ENCODE data around the gene MYCBP. TPM values are rescaled to one million over a fixed set of nuclear protein-coding genes. Genes with fewer than 3 reads are reported as not detected.
"Not testable (repeated sequence)": the region's sequence is repeated elsewhere in the genome, so short reads cannot be mapped to it uniquely, and the experiment has no call there.

Gene MYCBP
- total RNA-seq, 3 donors from 2014 or later = 9.1 to 36.1 (median 15.1) TPM

GRCh38 chr1:38915352-38915948, 42.3 kb upstream of the MYCBP start:
- no peak for TF ChIP-seq POLR2AphosphoS5 (IDR thresholded peaks at IDR 0.05)
- TF ChIP-seq CTCF (IDR thresholded peaks at IDR 0.05) = no peak
- no peak for TF ChIP-seq POLR2A (IDR thresholded peaks at IDR 0.05)
- intact Hi-C loops (cut with DNase I; ENCODE audit: low total_unique reads) = no loop called here
- Histone ChIP-seq H3K27me3 (no peaks in the 10 kb centered on the region), H3K36me3 (no peaks in the 10 kb centered on the region), H3K9me3 (no peaks in the 10 kb centered on the region), H3K4me3 (no peak overlapping the region), H3K4me1 (no peaks in the 10 kb centered on the region), H3K27ac (no peak overlapping the region)
- no peak for DNase-seq (ENCODE audit: low spot score in 2 of 2)

GRCh38 chr1:38914908-38915307, 41.8 kb upstream of the MYCBP start:
- DNase-seq (ENCODE audit: low spot score in 2 of 2); H3K27ac ChIP-seq; H3K9me3 ChIP-seq; H3K4me1 ChIP-seq; H3K4me3 ChIP-seq; H3K36me3 ChIP-seq; intact Hi-C loops (cut with DNase I; ENCODE audit: low total_unique reads); H3K27me3 ChIP-seq: not testable (repeated sequence)

GRCh38 chr1:38908821-38909220, 35.7 kb upstream of the MYCBP start:
- Histone ChIP-seq H3K27me3 (no peaks in the 10 kb centered on the region), H3K4me1 (no peaks in the 10 kb centered on the region), H3K27ac (no peak overlapping the region), H3K36me3 (no peaks in the 10 kb centered on the region), H3K9me3 (peaks cover 11 to 13% of the 10 kb centered on the region in 2 donors), H3K4me3 (no peak overlapping the region)
- TF ChIP-seq POLR2AphosphoS5 (IDR thresholded peaks at IDR 0.05) (no peak), CTCF (IDR thresholded peaks at IDR 0.05) (no peak), POLR2A (IDR thresholded peaks at IDR 0.05) (no peak)
- intact Hi-C loops (cut with DNase I; ENCODE audit: low total_unique reads) = loop anchor here (5.0 kb wide), 1 partner anchor 632 kb away; no protein-coding TSS in a partner anchor
- DNase-seq (ENCODE audit: low spot score in 2 of 2) = no peak

GRCh38 chr1:38905985-38906384, 32.8 kb upstream of the MYCBP start:
- H3K27me3 ChIP-seq = no peaks in the 10 kb centered on the region
- peaks cover 11 to 13% of the 10 kb centered on the region in 2 donors for H3K9me3 ChIP-seq
- H3K4me1 ChIP-seq = no peaks in the 10 kb centered on the region
- H3K27ac ChIP-seq = no peak overlapping the region
- no peaks in the 10 kb centered on the region for H3K36me3 ChIP-seq
- TF ChIP-seq POLR2AphosphoS5 (IDR thresholded peaks at IDR 0.05) (no peak), CTCF (IDR thresholded peaks at IDR 0.05) (no peak), POLR2A (IDR thresholded peaks at IDR 0.05) (no peak)
- no peak overlapping the region for H3K4me3 ChIP-seq
- intact Hi-C loops (cut with DNase I; ENCODE audit: low total_unique reads) = loop anchor here (5.0 kb wide), 1 partner anchor 629 kb away; no protein-coding TSS in a partner anchor
- no peak for DNase-seq (ENCODE audit: low spot score in 2 of 2)

- H3K27ac ChIP-seq = no peak overlapping the region
- TF ChIP-seq CTCF (IDR thresholded peaks at IDR 0.05) = no peak
- no peaks in the 10 kb centered on the region for H3K9me3 ChIP-seq
- H3K27me3 ChIP-seq = no peaks in the 10 kb centered on the region
- no peaks in the 10 kb centered on the region for H3K36me3 ChIP-seq
- intact Hi-C loops (cut with DNase I; ENCODE audit: low total_unique reads) = no loop called here
- H3K4me1 ChIP-seq = no peaks in the 10 kb centered on the region
- no peak for DNase-seq (ENCODE audit: low spot score in 2 of 2)
- H3K4me3 ChIP-seq = no peak overlapping the region
These were observed 26.4 kb upstream of the MYCBP start for GRCh38 chr1:38899560-38899959.
